HUES64 (cell line): ENCODE results near the gene CTBS.

Experiments
- H3K27ac ChIP-seq: 2 replicates; pipeline ENCODE4 v1.7.0; 2013; ENCODE audit warnings: low read depth, low read length, inconsistent platforms
- H3K27me3 ChIP-seq: 2 replicates; pipeline ENCODE4 v1.6.1; 2013; ENCODE audit warnings: mild to moderate bottlenecking, low read length; ENCODE audit not compliant: insufficient read depth
- H3K36me3 ChIP-seq: 2 replicates; pipeline ENCODE4 v1.6.1; 2013; ENCODE audit warnings: mild to moderate bottlenecking, low read length; ENCODE audit not compliant: insufficient read depth
- H3K4me1 ChIP-seq: 2 replicates; pipeline ENCODE4 v1.6.1; 2013; ENCODE audit warnings: mild to moderate bottlenecking, low read length, moderate library complexity; ENCODE audit not compliant: insufficient read depth
- H3K4me3 ChIP-seq: 2 replicates; pipeline ENCODE4 v1.5.1; 2013; ENCODE audit warnings: mild to moderate bottlenecking, low read length, moderate library complexity
- H3K9ac ChIP-seq: 2 replicates; pipeline ENCODE4 v1.6.1; 2013; ENCODE audit warnings: mild to moderate bottlenecking, low read depth, low read length
- H3K9me3 ChIP-seq: 2 replicates; pipeline ENCODE4 v1.6.1; 2013; ENCODE audit warnings: low read depth, low read length; ENCODE audit not compliant: insufficient read depth
- WGBS: fragments of 150-250, 120-280 bp; methylation state at CpG from one replicate; pipeline ENCODE4 v1.1.7; 2013; ENCODE audit warnings: missing lambda C conversion rate; 5-methylcytosine and 5-hydroxymethylcytosine counted together

CTBS gene

DNA sequence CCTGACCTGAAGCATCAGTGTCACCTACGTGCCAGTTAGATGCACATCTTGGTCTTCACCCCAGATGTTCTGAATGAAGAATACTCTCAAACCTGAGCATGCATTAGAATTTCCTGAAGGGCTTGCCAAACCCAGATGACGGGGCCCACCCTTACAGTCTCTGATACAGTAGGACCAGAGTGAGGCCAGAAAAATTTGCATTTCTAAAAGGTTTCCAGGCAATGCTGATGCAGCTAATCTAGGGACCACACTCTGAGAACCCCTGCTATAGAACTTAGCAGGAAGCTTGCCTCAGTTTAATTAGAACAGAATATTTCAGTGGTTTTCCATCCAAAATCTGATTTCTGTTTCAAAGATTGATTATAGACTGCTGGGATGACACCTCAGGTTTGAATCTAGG lies 9.9 kb upstream of the CTBS start:
- Histone ChIP-seq H3K27ac (no peak overlapping the region), H3K27me3 (no peaks in the 10 kb centered on the region), H3K9ac (no peak overlapping the region), H3K9me3 (peaks cover 8% of the 10 kb centered on the region), H3K36me3 (no peaks in the 10 kb centered on the region), H3K4me3 (no peak overlapping the region), H3K4me1 (peaks cover 8% of the 10 kb centered on the region; the same call in 1 of the 2 replicates)
- WGBS = 81% methylated on average over 2 of the region's 2 CpGs

DNA sequence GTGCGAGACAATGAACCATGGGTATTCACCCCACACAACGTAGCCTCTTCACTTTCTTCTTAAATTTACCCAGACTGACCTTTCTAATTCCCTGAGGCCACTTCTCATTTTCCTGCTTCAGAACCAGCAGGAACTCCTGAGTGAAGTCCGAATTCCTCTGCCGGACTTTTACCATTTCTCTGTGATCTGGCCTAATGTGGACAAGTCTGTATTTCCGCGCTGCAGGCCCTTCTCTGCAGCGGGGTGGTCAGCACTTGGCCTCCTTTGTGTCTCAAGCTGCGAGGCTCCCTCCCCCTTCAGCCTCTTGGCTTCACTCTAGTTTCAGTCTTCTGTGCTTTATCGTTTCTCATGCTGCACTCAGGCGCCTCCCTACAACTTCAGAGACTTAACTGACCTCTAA lies 9.4 kb upstream of the CTBS start:
- no peak overlapping the region for H3K27ac ChIP-seq
- H3K9ac ChIP-seq = no peak overlapping the region
- H3K36me3 ChIP-seq = no peaks in the 10 kb centered on the region
- no peaks in the 10 kb centered on the region for H3K27me3 ChIP-seq
- H3K9me3 ChIP-seq = peaks cover 8% of the 10 kb centered on the region
- no peak overlapping the region for H3K4me3 ChIP-seq
- H3K4me1 ChIP-seq = peaks cover 8% of the 10 kb centered on the region; the same call in 1 of the 2 replicates
- 83% methylated on average over 10 of the region's 10 CpGs for WGBS

DNA sequence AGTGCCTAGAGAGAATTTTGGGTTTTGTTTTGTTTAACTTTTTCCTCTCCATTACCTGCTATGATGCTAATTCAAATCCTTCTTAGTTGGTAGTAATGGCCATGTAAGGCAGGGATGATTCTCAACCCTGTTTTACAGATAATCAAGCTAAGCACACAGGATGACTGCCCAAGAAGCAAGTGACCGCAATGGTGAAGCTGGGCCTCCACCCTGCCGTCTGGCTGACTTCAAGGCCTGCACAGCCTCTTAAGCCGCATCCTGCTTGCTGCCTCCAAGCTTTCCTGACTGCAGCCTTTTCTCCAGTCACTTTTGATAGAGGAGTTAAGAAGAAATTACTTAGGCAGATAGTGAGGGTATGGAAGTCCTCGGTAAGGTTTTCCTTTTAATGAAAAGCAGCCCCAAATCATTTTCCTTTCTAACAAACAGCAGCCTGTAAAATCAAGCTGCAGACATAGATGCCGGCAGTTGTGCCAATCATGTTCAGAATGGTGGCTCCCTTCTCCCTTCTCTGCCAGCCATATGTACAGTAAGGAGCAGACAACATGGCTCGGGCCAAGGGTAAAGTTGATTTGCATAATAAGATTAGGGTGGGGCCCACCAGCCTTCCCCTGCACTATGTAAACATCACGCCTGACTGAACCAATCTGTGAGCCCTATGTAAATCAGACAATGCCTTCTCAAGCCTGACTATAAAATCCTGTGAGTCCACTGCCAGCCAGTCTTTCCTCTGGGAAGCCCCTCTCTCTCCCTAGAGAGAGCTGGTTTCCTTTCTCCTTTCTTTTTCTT lies 8.8 kb upstream of the CTBS start:
- H3K9me3 ChIP-seq = peaks cover 8% of the 10 kb centered on the region
- H3K27ac ChIP-seq = no peak overlapping the region
- peaks cover 8% of the 10 kb centered on the region; the same call in 1 of the 2 replicates for H3K4me1 ChIP-seq
- H3K9ac ChIP-seq = no peak overlapping the region
- WGBS = 94% methylated on average over 6 of the region's 7 CpGs
- H3K27me3 ChIP-seq = no peaks in the 10 kb centered on the region
- no peaks in the 10 kb centered on the region for H3K36me3 ChIP-seq
- no peak overlapping the region for H3K4me3 ChIP-seq

DNA sequence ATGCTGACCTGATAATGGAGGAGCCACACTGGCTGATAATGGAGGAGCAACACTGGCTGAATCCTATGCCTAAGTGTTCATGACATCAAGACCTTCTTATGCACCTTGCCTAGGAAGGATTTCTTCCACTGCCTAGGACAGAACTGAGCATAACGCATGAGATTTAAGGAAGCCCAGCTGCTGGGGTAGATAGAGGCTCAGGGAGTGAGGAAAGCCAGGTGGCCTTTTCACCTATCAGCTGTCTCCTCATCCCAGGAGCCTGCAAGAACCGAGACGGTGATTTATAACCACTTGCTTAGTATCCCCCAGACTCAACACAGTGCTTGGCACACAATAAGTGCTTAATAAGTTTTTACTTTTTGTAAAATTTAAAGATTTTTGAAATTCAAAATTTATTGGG lies 7.4 kb upstream of the CTBS start:
- H3K9me3 ChIP-seq = peaks cover 8% of the 10 kb centered on the region
- H3K9ac ChIP-seq = no peak overlapping the region
- no peak overlapping the region for H3K4me3 ChIP-seq
- H3K4me1 ChIP-seq = peaks cover 8% of the 10 kb centered on the region; the same call in 1 of the 2 replicates
- no peaks in the 10 kb centered on the region for H3K36me3 ChIP-seq
- H3K27ac ChIP-seq = no peak overlapping the region
- 90% methylated on average over 3 of the region's 3 CpGs for WGBS
- H3K27me3 ChIP-seq = no peaks in the 10 kb centered on the region

DNA sequence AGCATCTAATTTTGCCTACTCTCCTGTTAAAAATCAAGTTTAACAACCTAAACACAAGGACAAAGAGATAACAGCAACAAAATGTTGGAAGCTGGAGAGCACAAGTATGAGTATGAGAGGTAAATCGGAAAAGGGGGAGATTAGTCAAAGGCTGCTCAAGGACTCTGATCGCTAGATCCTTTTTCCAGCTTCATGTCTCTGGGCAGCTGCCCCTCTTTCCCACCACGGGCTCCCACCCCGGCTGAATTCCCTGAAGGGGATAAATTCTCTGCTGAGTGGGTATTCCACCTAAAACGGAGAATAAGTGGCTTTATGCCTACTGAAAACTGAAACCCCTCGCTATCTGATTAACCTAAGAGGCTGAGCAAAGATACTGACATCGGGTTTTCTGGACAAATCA lies 696 bp upstream of the CTBS start:
- peak overlapping the region; percentile 79 for H3K4me3 ChIP-seq

DNA sequence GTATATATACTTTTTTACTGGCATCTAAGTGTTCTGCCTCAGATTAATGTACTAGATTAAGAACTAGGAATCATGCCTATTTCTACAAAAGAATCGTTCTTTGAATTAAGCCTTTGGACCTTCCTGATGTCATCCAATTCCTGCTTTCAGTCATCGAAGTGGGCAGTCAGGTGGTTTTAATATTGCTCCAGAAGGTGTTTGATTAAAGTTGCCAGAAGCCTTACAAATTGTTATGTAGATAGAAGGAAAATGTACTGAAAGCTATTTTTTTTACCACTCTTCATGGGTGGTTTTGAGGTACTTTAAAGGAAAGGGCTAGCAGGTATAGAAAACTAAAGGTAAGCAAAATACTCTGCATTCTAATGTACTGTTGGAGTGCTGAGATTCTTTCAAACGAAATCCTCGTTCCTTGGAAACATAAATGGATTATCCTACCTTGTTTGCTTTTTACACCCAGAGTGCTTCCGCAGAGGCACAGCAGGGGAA lies 716 bp downstream of the CTBS start:
- H3K36me3 ChIP-seq = 0 out of 2 replicates have a peak, but pooled peaks cover 2% of the 10 kb centered on the region
- H3K9ac ChIP-seq = peak overlapping the region; percentile 84
- WGBS = 23% methylated on average over 5 of the region's 5 CpGs
- H3K9me3 ChIP-seq = no peaks in the 10 kb centered on the region
- H3K4me1 ChIP-seq = peaks cover 25% of the 10 kb centered on the region
- peaks cover 5% of the 10 kb centered on the region; the same call in 1 of the 2 replicates for H3K27me3 ChIP-seq
- H3K27ac ChIP-seq = peak overlapping the region; percentile 89; the same call in 1 of the 2 replicates
- peak overlapping the region; percentile 79 for H3K4me3 ChIP-seq

More for the DNA sequence above, 696 bp upstream of the CTBS start:
- no peak overlapping the region for H3K27ac ChIP-seq
- H3K9me3 ChIP-seq = no peaks in the 10 kb centered on the region
- no peak overlapping the region for H3K9ac ChIP-seq
- peaks cover 5% of the 10 kb centered on the region; the same call in 1 of the 2 replicates for H3K27me3 ChIP-seq
- no peaks in the 10 kb centered on the region for H3K36me3 ChIP-seq
- 84% methylated on average over 7 of the region's 7 CpGs for WGBS
- peaks cover 25% of the 10 kb centered on the region for H3K4me1 ChIP-seq

DNA sequence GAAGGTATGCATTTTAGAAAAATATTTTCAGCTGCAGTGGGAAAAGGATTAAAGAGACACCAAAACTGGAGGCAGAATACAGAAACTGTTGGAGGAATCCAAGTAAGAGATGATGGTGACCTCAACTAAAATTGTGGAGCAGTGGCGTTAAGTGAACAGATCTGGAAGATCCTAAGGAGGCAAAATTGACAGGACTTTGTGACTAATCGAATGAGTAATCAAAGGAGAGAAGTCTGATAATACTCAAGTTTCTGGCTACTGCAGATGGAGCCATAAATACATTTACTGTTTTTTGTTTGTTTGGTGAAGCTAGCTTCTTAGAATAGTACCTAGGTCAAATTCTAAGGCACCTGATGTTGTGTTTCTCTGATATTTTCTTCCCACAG lies 3.1 kb downstream of the CTBS start:
- Histone ChIP-seq H3K27me3 (peaks cover 5% of the 10 kb centered on the region; the same call in 1 of the 2 replicates), H3K27ac (no peak overlapping the region), H3K9me3 (no peaks in the 10 kb centered on the region), H3K4me1 (peaks cover 25% of the 10 kb centered on the region), H3K9ac (no peak overlapping the region), H3K4me3 (no peak overlapping the region), H3K36me3 (0 out of 2 replicates have a peak, but pooled peaks cover 6% of the 10 kb centered on the region)
- WGBS = 95% methylated on average over 2 of the region's 2 CpGs

DNA sequence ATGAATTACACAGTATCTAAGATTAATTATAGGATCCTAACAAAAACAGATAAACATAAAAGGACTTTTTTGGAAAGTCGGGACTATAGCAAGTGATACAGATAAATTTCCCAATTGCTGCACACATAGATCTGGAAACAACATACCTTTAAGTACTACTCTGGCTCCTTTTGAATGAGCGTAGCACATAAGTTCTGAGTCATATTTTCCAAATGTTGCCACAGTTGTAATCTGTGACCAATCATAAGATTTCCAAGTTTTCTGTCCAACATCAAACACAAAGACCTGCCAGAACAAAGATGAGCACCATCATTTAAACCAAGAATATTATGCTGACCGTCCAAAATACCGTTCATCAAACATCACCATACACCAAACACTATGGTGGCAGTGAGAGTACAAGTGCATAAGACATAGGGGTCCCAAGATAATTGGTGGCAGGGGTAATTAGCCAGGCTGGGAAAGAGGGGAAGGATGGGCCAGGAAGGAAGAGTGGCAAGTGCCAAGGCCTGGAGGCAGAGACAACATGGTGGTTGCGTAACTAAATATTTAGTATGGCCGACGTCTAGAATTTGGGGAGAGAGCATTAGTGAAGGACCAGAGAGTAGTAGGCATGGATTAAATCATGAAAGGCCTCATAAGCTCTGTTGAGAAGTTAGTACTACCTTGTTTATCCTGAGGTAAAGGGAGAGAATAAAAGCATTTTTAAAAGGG lies 3.6 kb downstream of the CTBS start:
- H3K4me1 ChIP-seq = peaks cover 25% of the 10 kb centered on the region
- H3K9me3 ChIP-seq = no peaks in the 10 kb centered on the region
- peaks cover 5% of the 10 kb centered on the region; the same call in 1 of the 2 replicates for H3K27me3 ChIP-seq
- H3K4me3 ChIP-seq = no peak overlapping the region
- WGBS = 95% methylated on average over 7 of the region's 7 CpGs
- 0 out of 2 replicates have a peak, but pooled peaks cover 6% of the 10 kb centered on the region for H3K36me3 ChIP-seq
- H3K27ac ChIP-seq = no peak overlapping the region
- no peak overlapping the region for H3K9ac ChIP-seq

DNA sequence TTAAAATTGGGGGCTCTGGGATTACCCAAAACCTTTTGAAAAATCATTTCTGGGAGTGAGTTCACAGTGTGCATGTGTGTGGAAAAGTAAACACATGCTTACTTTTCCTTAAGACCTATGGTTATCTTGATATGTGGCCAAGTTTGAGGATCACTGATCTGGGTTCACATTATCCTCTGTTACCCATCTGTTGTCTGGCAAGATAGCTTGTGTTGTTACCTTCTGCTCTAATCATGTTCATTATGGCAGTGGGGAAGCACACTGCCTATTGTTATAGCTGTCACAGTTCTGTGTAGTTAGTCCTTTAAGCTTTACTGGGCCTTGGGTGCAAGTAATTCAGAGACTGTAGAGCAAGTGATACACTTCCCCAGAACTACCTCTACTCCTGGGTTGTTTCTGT lies 5.0 kb downstream of the CTBS start:
- H3K4me1 ChIP-seq = peaks cover 25% of the 10 kb centered on the region
- H3K9me3 ChIP-seq = no peaks in the 10 kb centered on the region
- H3K27me3 ChIP-seq = no peaks in the 10 kb centered on the region
- no peak overlapping the region for H3K9ac ChIP-seq
- 0 out of 2 replicates have a peak, but pooled peaks cover 6% of the 10 kb centered on the region for H3K36me3 ChIP-seq
- H3K27ac ChIP-seq = no peak overlapping the region
- no peak overlapping the region for H3K4me3 ChIP-seq

DNA sequence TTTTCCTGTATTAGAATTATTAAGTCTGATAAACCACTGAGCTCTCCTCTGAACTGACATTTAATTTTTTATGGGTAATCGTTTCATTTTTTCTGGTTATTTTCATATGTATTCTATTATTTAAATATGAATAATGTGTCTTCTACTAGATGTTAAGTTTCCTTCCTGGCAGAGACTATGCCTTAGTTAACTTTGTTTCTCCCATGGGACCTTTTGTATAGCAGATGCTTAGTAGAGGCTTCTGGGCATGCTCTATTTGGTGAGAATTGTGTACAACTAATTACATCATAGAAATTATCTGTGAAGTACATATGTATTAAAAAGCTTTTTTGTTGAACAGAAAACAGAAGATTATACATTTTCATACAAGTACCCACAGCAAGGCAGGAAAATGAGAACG lies 23.4 kb downstream of the CTBS start:
- Histone ChIP-seq H3K36me3 (0 out of 2 replicates have a peak, but pooled peaks cover 2% of the 10 kb centered on the region), H3K4me1 (no peaks in the 10 kb centered on the region), H3K27ac (no peak overlapping the region), H3K9ac (no peak overlapping the region), H3K27me3 (no peaks in the 10 kb centered on the region), H3K9me3 (no peaks in the 10 kb centered on the region), H3K4me3 (no peak overlapping the region)
- 89% methylated on average over 1 of the region's 2 CpGs for WGBS

DNA sequence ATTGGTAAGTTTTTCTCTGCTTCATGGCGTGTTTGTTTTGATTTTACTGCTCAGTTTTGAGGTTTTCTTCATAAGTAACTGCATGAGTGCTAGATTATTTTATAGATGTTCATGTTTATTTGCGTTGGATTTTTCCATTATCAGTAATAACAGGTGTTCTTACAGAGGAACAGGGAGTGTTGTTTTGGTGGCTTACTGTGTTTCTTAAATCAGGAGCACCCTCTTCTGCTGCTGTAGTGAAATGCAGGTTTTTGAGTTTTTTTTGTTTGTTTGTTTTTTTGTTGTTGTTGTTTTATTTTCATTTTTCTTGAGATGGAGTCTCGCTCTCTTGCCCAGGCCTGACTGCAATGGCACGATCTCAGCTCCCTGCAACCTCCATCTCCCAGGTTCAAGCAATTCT lies 32.6 kb downstream of the CTBS start:
- 76% methylated on average over 4 of the region's 4 CpGs for WGBS
- Histone ChIP-seq H3K36me3 (no peaks in the 10 kb centered on the region), H3K27me3 (no peaks in the 10 kb centered on the region), H3K9ac (no peak overlapping the region), H3K4me3 (no peak overlapping the region), H3K4me1 (no peaks in the 10 kb centered on the region), H3K27ac (no peak overlapping the region), H3K9me3 (no peaks in the 10 kb centered on the region)
